22Rv1 (cell line): Measurements from ENCODE around the gene MVK.

ENCODE experiments used
- CTCF ChIP-seq: fragments of 450-650 bp; IDR thresholded peaks from 2 replicates; pipeline ENCODE4 v1.5.1; 2017; ENCODE audit warnings: mild to moderate bottlenecking
- ZFX ChIP-seq: fragments of 450-650 bp; IDR thresholded peaks from 2 replicates; pipeline ENCODE4 v1.6.1; 2017; ENCODE audit warnings: antibody characterized with exemption, borderline replicate concordance

DNA sequence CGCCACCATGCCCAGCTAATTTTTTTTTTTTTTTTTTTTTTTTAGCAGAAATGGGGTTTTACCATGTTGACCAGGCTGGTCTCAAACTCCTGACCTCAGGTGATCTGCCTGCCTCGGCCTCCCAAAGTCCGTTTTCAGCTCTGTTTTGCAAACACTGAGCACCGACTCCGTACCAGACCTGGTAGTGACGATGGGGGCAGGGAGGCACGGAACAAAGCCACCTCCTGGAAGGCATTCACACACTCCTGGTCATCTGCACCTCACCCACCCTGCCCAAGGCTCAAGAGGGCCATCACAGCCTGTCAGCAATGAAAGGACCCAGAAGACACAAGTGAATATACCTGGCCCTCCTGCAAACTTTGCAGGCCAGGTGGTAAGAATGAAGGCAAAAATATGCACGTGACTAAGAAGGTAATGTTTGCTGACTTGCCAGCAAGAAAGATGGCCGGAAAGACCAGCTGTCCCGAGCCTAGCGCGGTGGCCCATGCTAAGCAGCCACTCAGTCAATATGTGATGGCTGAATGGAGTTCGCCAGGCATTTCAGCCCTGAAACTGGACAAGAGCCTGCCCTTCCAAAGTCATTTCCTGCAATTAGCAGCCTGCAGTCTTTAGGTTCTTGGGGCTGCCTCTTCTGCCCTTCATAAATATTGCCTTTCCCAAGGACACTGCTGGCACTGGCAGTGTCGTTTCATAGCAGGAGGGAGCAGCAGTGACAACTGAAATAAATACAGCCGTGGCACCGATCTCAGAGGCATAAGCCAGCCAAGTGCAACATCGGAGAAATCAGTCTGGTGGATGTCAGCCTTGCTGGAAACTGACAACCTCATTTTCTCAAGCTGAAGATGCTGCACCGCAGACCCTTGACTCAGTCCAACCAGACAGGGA lies 17.9 kb upstream of the MVK start:
- TF ChIP-seq CTCF (no peak), ZFX (no peak)
